Kidney capillary endothelial cell (primary cell): ENCODE results near the gene STAC2.

Experiments used
- DNase-seq: peaks from one replicate; pipeline ENCODE4 v3.0.0-alpha.2; 2018; ENCODE audit warnings: low spot score

STAC2 gene

DNA sequence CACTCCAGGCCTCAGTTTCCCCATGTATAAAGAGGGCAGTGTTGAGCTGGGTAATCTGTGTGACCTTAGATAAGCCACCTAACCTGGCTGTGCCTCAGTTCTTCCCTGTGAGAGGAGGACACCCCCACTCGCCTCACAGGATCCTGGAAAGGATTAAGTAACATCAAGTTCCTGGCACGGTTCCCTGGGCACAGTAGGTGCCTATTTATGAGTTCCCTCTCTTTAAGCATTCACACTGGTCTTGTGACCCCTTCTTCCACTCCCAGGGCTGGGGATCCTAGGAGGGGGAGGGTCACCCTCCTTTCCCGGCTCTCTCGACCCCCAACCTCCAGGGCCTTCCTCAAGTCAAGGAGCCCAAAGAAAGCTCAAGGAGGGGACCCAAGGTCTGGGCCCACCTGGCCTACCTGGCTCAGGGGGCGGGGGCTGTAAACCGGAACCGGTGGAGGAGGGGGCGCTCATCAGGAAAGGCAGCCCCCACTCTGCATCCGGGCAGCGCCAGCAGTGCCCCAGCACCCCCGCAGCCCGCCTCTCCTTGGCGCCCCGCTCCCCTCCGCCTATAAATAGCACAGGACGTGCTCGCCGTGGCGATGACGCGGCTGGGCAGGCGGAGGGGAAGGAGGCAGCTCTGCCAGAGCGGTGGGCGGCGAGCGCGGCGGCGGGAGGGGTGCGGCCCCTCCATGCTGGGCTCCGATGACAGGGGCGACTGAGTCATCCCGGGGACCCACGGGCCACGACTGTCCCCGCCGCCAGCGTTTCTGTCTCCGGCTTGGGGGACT, 16.2 kb downstream of the STAC2 start:
- peak; percentile 35 for DNase-seq

DNA sequence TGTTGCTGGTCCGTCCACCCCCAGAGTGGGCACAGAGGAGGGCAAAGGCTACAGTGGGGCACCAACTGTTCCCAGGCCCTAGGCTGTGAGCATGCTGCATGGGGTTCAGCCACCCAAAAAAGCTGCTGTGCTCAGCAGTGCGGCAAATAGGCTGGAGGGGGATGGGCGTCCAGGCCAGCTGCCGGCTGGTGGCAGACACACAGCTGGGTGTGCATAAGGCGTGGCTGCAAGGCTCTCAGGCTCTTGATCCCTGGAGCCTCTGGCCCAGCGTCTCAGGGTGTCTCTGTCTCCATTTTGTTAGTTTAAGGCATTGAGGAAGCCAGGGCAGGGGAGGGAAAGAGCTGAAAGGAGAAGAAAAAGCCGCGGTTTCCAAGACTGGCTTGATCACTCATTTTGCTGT, 16.9 kb downstream of the STAC2 start:
- no peak for DNase-seq

- no peak for DNase-seq
These were observed 17.6 kb downstream of the STAC2 start for GRCh38 chr17:39208136-39208535.

GRCh38 chr17:39205112-39205526, 20.6 kb downstream of the STAC2 start:
- DNase-seq = no peak

DNA sequence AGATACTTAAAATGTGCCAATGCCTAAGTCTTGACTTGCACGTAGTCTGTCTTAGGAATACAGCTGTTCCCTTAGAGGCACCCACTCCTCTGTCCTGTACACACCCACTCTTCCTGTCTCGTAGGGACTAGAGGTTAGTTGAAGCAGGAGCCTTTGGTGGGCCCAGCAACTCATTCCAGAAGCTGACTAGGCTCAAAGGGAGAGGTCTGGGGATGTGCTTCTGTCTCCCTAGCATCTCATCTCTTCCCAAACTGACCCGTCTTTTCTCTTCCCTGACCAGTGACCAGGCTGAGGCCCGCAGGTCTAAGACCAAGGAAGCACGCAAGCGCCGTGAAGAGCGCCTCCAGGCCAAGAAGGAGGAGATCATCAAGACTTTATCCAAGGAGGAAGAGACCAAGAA, 21.5 kb downstream of the STAC2 start:
- no peak for DNase-seq

DNA sequence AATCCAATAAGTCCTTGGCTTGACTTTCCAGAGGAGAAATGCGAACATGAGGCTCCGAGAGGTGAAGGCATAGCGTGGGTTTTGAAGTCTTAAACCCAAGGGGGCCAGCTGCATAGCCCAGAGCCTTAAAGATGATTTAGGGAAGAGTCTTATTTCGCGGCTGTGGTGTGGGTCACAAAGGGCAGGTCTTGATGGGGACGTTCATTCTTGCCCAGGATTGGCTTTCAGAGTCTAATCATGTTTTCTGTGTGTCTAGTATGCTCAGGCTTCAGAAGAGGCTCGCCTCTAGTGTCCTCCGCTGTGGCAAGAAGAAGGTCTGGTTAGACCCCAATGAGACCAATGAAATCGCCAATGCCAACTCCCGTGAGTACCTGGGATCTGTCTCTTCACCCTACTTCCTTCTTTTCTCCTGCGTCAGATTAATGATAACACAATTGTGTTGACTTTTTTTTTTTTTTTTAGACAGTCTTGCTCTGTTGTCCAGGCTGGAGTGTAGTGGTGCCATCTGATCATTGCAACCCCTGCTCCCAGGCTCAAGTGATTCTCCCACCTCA, 24.7 kb downstream of the STAC2 start:
- no peak for DNase-seq

DNA sequence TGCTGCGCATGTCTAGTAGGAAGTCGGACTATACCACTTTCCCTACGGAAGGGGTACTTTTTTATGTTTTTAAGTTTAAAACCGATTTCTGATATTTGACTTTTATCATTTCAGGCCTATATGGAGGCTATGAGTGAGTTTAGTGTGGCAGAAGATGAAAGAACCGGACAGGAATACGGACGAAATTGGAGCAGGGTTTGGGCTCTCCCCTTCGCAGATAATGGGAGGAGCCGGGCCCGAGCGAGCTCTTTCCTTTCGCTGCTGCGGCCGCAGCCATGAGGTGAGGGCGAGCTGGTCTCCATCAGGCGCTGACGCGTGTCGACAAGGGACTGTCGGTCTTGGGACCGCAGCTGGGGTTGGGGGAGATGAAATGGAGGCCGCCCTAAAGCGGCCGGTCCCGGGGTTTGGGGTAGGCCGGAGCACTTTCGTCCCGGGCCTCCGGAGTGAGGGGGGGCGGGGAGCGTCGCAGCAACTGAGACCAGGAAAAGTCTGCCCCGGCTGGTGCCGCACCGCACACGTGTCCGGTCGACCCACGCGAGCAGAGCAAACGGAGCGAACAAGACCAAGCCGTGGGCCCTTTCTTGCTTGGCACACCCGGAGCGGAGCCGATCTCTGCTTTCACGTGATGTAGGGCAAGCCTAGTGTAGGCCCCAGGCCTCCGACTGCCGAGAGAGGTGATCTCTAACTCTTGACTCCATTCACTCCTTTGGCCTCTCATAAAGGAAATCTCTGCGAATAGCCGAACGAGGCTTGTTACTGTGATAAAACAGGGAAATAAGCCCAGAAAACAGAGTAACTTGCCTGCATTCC, 25.5 kb downstream of the STAC2 start, which contains the start of gene RPL19:
RPL19 (plus strand) TSS at position 214 of the 810 bp plus-strand sequence; CDS start at position 276, 62 bp downstream.
- DNase-seq = peak; percentile 93

GRCh38 chr17:39199820-39200069, 26.0 kb downstream of the STAC2 start:
- DNase-seq = no peak

DNA sequence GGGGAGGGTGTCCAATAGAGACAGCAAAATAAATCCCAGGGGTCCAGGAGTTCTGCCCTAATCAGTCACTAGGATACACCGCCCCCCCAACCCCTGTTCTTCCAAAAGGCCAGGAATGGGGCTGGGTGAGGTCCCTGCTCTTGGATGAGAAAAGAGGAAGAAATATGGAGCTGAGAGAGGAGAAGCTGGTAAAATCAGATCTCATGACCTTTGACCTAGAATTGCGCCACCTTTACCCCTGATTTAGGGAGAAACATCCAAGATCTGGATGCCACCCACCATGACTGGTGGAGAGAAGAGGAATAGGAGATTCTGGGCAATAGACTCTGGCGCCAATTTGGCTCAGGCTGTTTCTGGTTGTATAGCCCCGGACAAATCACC, 27.6 kb downstream of the STAC2 start:
- DNase-seq = no peak

GRCh38 chr17:39197380-39198185, 28.2 kb downstream of the STAC2 start, which contains the start of gene CACNB1:
Gene CACNB1, minus strand, starts transcription at chr17:39197669. Its CDS starts 174 bp downstream, at chr17:39197495.
- peak; percentile 25 for DNase-seq

GRCh38 chr17:39196808-39197291, 28.9 kb downstream of the STAC2 start:
- DNase-seq = no peak

- no peak for DNase-seq
These were observed 29.4 kb downstream of the STAC2 start for GRCh38 chr17:39196241-39196807.

GRCh38 chr17:39195568-39196160, 30.1 kb downstream of the STAC2 start:
- DNase-seq = no peak

- DNase-seq = no peak
These were observed 30.7 kb downstream of the STAC2 start for GRCh38 chr17:39194985-39195524.

DNA sequence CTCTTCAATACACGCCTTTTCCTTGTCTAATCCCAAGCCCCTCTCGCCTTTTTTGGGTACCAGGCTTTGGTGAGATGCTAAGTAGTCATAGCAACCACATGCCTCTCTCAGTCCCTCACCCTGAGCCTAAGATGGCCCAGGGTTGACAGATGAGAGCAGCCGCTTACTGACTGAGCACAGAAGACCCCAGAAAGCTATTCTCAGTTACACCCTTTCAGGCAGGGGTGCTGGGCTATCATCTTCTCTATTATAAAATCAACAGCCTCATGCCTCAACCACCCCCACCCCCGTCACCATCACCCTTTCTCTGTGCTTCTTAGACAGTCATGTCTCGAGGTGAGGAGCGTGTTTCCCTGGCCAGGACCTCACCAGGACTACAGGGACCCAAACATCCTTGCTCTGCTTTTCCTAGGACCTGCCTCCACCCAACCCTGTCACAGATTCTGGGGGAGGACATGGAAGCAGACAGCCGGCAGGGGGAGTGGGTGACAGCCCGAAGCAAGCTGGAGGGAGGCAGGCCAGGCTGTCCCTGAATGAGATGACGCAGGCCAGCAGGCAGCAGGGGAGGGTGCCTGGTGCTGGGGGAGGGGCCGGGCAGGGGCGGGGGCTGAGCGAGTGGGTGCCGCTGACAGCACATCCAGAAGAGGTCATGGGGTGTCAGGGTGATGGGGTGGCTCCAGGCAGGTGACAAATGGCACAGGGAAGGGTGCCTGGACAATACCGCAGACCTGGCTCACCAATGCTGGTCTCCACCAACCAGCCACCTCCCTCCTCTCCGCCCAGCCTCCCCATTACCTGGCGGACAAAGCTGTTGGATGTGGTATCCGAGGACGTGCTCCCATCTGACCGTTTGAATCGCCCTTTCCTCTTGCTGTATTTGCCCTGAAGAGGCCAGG, 31.4 kb downstream of the STAC2 start:
- DNase-seq = peak; percentile 33

- DNase-seq = no peak
These were observed 32.4 kb downstream of the STAC2 start for GRCh38 chr17:39193346-39193745.

DNA sequence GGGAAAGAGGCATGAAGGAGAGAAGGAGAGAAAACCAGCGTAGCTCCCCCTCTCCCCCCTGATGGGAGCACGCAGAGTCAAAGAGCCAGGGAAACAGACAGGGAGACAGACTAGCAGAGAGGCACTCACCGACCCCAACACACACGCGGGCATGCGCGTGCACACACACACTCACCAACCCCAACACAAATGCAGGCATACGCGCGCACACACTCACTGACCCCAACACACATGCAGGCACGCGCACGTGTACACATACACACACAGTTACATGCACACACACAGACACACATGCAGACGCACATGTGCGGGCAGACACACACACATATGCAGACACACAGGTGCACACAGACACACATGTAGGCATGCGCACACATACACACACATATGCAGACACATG, 32.8 kb downstream of the STAC2 start:
- DNase-seq = no peak

DNA sequence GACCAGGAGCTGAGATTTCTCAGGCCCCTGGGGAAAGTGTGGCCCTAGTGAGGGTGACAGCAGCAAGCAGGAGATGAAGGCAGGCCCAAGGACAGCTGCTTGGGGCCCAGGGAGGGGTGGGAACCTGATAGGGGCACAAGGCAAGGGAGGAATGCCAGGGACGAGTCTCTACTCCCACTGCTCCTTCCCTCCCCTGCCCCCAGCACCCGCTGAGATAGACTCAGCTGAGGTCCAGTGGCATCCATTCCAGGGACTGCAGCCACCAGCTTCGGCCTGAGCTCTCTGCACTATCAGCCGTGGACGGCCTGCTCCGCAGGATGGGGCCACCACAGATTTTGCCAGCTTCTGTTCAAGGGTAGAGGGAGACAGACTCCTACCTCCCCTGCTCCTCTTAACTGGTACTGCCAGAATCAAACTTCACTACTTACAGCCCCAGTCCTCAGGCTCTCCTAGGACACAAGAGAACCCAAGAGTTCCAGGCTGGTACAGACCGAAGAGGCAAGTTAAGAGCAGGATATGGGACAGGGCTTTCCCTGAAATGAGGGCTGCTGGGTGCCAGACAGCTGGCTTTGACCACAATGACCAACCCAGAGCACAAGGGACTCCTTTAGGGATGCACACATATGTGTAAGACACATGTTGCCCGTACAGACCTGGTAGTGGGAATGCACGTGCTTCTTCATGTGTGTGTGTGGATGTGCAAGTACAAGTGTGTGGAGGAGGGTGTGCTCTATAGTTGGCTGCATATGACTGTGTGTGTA, 33.8 kb downstream of the STAC2 start:
- no peak for DNase-seq

- DNase-seq = no peak
These were observed 38.5 kb downstream of the STAC2 start for GRCh38 chr17:39187152-39187830.
